K562 (cell line): ENCODE data around the gene DYNLL1. TPM values are rescaled to one million over a fixed set of nuclear protein-coding genes. Genes with fewer than 3 reads are reported as not detected.

Experiments
- CTCFL ChIP-seq: IDR thresholded peaks from 2 replicates; pipeline ENCODE4 v1.6.1; 2011; ENCODE audit warnings: borderline replicate concordance, low read depth, mild to moderate bottlenecking, moderate library complexity, low read length; ENCODE audit not compliant: insufficient read depth, poor library complexity, severe bottlenecking
- DDX20 ChIP-seq: fragments of 450-650 bp; IDR thresholded peaks from 2 replicates; pipeline ENCODE4 v1.6.1; 2016; ENCODE audit warnings: missing genetic modification characterization, low read depth, mild to moderate bottlenecking, missing compliant biosample characterization, moderate library complexity
- DMBX1 ChIP-seq: fragments of 250-450 bp; sonication (Bioruptor Pico); IDR thresholded peaks from 2 replicates; pipeline ENCODE4 v1.8.0; 2022; ENCODE audit warnings: inconsistent platforms, mild to moderate bottlenecking, moderate library complexity, borderline replicate concordance
- GMEB1 ChIP-seq: fragments of 250-450 bp; sonication (Bioruptor Pico); IDR thresholded peaks from 2 replicates; pipeline ENCODE4 v1.4.0; 2020; ENCODE audit warnings: mild to moderate bottlenecking
- HLTF ChIP-seq: fragments of 450-650 bp; IDR thresholded peaks from 2 replicates; pipeline ENCODE4 v1.6.1; 2016
- HMG20A ChIP-seq: fragments of 450-650 bp; formaldehyde crosslinking; conservative IDR thresholded peaks from 2 replicates; pipeline ENCODE4 v1.4.0; 2020; ENCODE audit warnings: mild to moderate bottlenecking, mixed read lengths
- KDM4B ChIP-seq, 2 experiments: fragments of 450-650 bp in 1 of 2; sonication (generic) in 1 of 2; IDR thresholded peaks; 2 replicates each; pipeline ENCODE4 v1.6.1; 2016 to 2017; ENCODE audit warnings: borderline replicate concordance in 2 of 2, antibody characterized with exemption in 1 of 2, low read depth in 1 of 2, mild to moderate bottlenecking in 1 of 2
- MAZ ChIP-seq, 2 experiments: fragments of 450-650 bp in 1 of 2; sonication (generic) in 1 of 2; formaldehyde crosslinking; IDR thresholded peaks in 1 of 2; conservative IDR thresholded peaks in 1 of 2; 2 replicates each; pipeline versions ENCODE4 v1.4.0 to v1.5.0; 2020; ENCODE audit warnings: mild to moderate bottlenecking in 1 of 2, missing genetic modification reagents in 1 of 2
- MITF ChIP-seq: IDR thresholded peaks from 2 replicates; pipeline ENCODE4 v1.6.1; 2014; ENCODE audit warnings: antibody characterized with exemption
- MTA2 ChIP-seq: fragments of 450-650 bp; IDR thresholded peaks from 2 replicates; pipeline ENCODE4 v1.6.1; 2016; ENCODE audit warnings: low read depth
- PHF8 ChIP-seq: fragments of 200-600 bp; sonication (generic); IDR thresholded peaks from 2 replicates; pipeline ENCODE4 v1.6.1; 2012; ENCODE audit warnings: mixed run types, mild to moderate bottlenecking, inconsistent platforms, low read length, moderate library complexity, borderline replicate concordance
- PKNOX1 ChIP-seq: fragments of 450-650 bp; IDR thresholded peaks from 2 replicates; pipeline ENCODE4 v1.6.1; 2016
- RAD21 ChIP-seq, 2 experiments: fragments of 250-450 bp in 1 of 2; fragments of 450-650 bp in 1 of 2; sonication (Bioruptor Pico) in 1 of 2; formaldehyde crosslinking in 1 of 2; IDR thresholded peaks in 1 of 2; conservative IDR thresholded peaks in 1 of 2; 2 replicates each; pipeline versions ENCODE4 v1.4.0 to v1.8.0; 2020 to 2022; ENCODE audit warnings: mild to moderate bottlenecking in 2 of 2, moderate library complexity in 1 of 2
- SOX6 ChIP-seq: fragments of 450-650 bp; IDR thresholded peaks from 2 replicates; pipeline ENCODE4 v1.6.1; 2014; ENCODE audit warnings: mild to moderate bottlenecking
- STAT5B ChIP-seq: fragments of 250-450 bp; sonication (Bioruptor Pico); IDR thresholded peaks from 2 replicates; pipeline ENCODE4 v1.8.0; 2021; ENCODE audit warnings: mild to moderate bottlenecking, inconsistent platforms
- SUPT5H ChIP-seq: fragments of 450-650 bp; IDR thresholded peaks from 2 replicates; pipeline ENCODE4 v1.6.1; 2016
- ZFP91 ChIP-seq: sonication (generic); formaldehyde crosslinking; IDR thresholded peaks from 2 replicates; pipeline ENCODE4 v1.8.0; 2022; ENCODE audit warnings: mild to moderate bottlenecking, missing genetic modification reagents
- ZNF134 ChIP-seq: fragments of 250-450 bp; sonication (Bioruptor Pico); conservative IDR thresholded peaks from 2 replicates; pipeline ENCODE4 v1.4.0; 2020
- ZNF263 ChIP-seq: sonication (generic); formaldehyde crosslinking; IDR thresholded peaks from 2 replicates; pipeline ENCODE4 v1.8.0; 2022; ENCODE audit warnings: mild to moderate bottlenecking, missing genetic modification reagents, borderline replicate concordance
- polyA plus RNA-seq, 8 experiments: library from polyadenylated mRNA; depleted of rRNA in 4 of 8; stranded (reverse) in 5 of 8; unstranded in 3 of 8; fragments of >200 nt; fragmentation: Nextera tagmentation in 2 of 8; fragmentation: Illumina TruSeq in 1 of 8; extraction: Ambion mirVana in 2 of 8; extraction: Trizol in 1 of 8; gene quantifications; 2 replicates each; pipeline versions ENCODE4 v1.2.1 to v1.2.3, GENCODE V29; 2011 to 2014; ENCODE audit warnings: inconsistent platforms in 1 of 8, missing spikeins in 1 of 8
- total RNA-seq, 7 experiments: library from RNA; depleted of rRNA in 6 of 7; stranded (reverse); fragments of >200 nt in 6 of 7; fragmentation: Illumina TruSeq in 2 of 7; extraction: Trizol in 2 of 7; gene quantifications; 2 replicates each; pipeline versions ENCODE4 v1.2.1 to v1.2.3, GENCODE V29; 2011 to 2021; ENCODE audit warnings: low replicate concordance in 1 of 7

The DYNLL1 gene
- total and polyA plus RNA-seq, 9 of the 15 experiments (the other 6 are each of a cell fraction or from before 2014, with no cell fraction given) = 303 to 1,112 (median 468) TPM

GRCh38 chr12:120496413-120497340 lies 764 bp downstream of the DYNLL1 start (continued):
- TF ChIP-seq CTCFL (peak; percentile 25), RAD21 (CRISPR knock-in tag; conservative IDR thresholded peaks at IDR 0.05 in 1 of 2, IDR thresholded peaks at IDR 0.05 in 1 of 2) (peak in 1 of 2 experiments; percentile 24; a peak in 3 of 4 replicates), STAT5B (CRISPR knock-in tag) (no peak), HMG20A (no peak), MTA2 (no peak), PKNOX1 (no peak), HLTF (no peak), DMBX1 (CRISPR knock-in tag) (no peak), GMEB1 (CRISPR knock-in tag) (no peak), ZFP91 (CRISPR knock-in tag) (no peak), SOX6 (no peak), ZNF134 (CRISPR knock-in tag) (no peak), DDX20 (no peak), MAZ (CRISPR knock-in tag; conservative IDR thresholded peaks at IDR 0.05 in 1 of 2, IDR thresholded peaks at IDR 0.05 in 1 of 2) (no peak), KDM4B (IDR thresholded peaks at IDR 0.05; ENCODE audit: borderline replicate concordance in 2 of 2, low read depth in 1 of 2) (no peak), ZNF263 (no peak), PHF8 (no peak), SUPT5H (no peak), MITF (no peak)
